Heart left ventricle (tissue), 16 donors: ENCODE results near the gene RSPO4. TPM values are rescaled to one million over a fixed set of nuclear protein-coding genes. Genes with fewer than 3 reads are reported as not detected.

ENCODE experiments used
- ATAC-seq, 4 donors: fragments of 200-7000 bp; cut with Tn5 transposase; one replicate each; pipeline ENCODE4 v1.9.1; 2020 to 2022; ENCODE audit warnings: moderate library complexity in 4 of 4, mild to moderate bottlenecking in 3 of 4, moderate number of reproducible peaks in 1 of 4
- DNase-seq, 5 donors: peaks; one replicate each; pipeline ENCODE4 v3.0.0-alpha.2; 2020
- H3K27ac ChIP-seq, 12 donors: fragments of 200-600 bp; sonication (generic) in 4 of 12; one replicate each; pipeline versions ENCODE4 v1.5.0 to v1.8.0; 2016 to 2022; ENCODE audit warnings: mild to moderate bottlenecking in 2 of 12
- H3K27me3 ChIP-seq, 9 donors: fragments of 200-600 bp; sonication (generic) in 2 of 9; one replicate each; pipeline versions ENCODE4 v1.5.1 to v1.8.0; 2016 to 2022; ENCODE audit warnings: mild to moderate bottlenecking in 3 of 9
- H3K36me3 ChIP-seq, 9 donors: fragments of 200-600 bp; sonication (generic) in 2 of 9; one replicate each; pipeline versions ENCODE4 v1.5.0 to v1.8.0; 2018 to 2022; ENCODE audit warnings: mild to moderate bottlenecking in 2 of 9
- H3K4me1 ChIP-seq, 12 donors: fragments of 200-600 bp; sonication (generic) in 4 of 12; one replicate each; pipeline versions ENCODE4 v1.5.0 to v1.8.0; 2016 to 2022; ENCODE audit warnings: mild to moderate bottlenecking in 3 of 12
- H3K4me3 ChIP-seq, 12 donors: fragments of 200-600 bp; sonication (generic) in 4 of 12; one replicate each; pipeline versions ENCODE4 v1.5.0 to v1.8.0; 2017 to 2022; ENCODE audit warnings: mild to moderate bottlenecking in 9 of 12, moderate library complexity in 4 of 12
- H3K9me3 ChIP-seq, 12 donors: fragments of 200-600 bp; sonication (generic) in 4 of 12; one replicate each; pipeline versions ENCODE4 v1.5.0 to v1.8.0; 2016 to 2022; ENCODE audit warnings: mild to moderate bottlenecking in 1 of 12
- POLR2A ChIP-seq, 2 donors: fragments of 450-650 bp; IDR thresholded peaks; one replicate each; pipeline ENCODE4 v1.6.1; 2017; ENCODE audit warnings: antibody characterized with exemption in 2 of 2, mild to moderate bottlenecking in 2 of 2, moderate library complexity in 2 of 2
- WGBS, 4 donors: extraction: QIAGEN DNeasy Blood & Tissue Kit in 2 of 4; methylation state at CpG; one replicate each; pipeline versions ENCODE4 v1.1.5 to v1.1.7; 2013 to 2018; 5-methylcytosine and 5-hydroxymethylcytosine counted together
- intact Hi-C, 10 donors: fragments of 100-400 bp; cut with DNase I; formaldehyde crosslinking; loops; one replicate each; pipeline versions ENCODE4 v1.11.1 to v1.14.2; 2022
- polyA plus RNA-seq, 2 donors: library from polyadenylated mRNA; stranded (reverse); fragments of 200-250 nt; gene quantifications; one replicate each; pipeline ENCODE4 v1.2.3, GENCODE V29; 2013
- total RNA-seq, 9 donors: library from RNA; depleted of rRNA in 2 of 9; stranded (reverse); fragments of >200 nt in 2 of 9; fragmentation: NEBNext Ultra II Directional in 3 of 9; extraction: Animal tissue kit (Norgen Biotek cat#: 25700) in 3 of 9; gene quantifications; one replicate each; pipeline versions ENCODE4 v1.1.0 to v1.2.4, GENCODE V29; 2016 to 2023
- TF ChIP-seq, protein P1 (sequence below), 12 donors: fragments of 200-600 bp; sonication (generic) in 4 of 12; IDR thresholded peaks; one replicate each; pipeline versions ENCODE4 v1.5.0 to v1.8.0; 2018 to 2022; ENCODE audit warnings: antibody characterized with exemption in 12 of 12, mild to moderate bottlenecking in 5 of 12
- donor health status: ischemic (EF 13 %, LVEDD 7.1; RV severe dilation, severe dysfunction).
- donor health status: healthy with polysubstance abuse.
- donor health status: DM: no; HTN: yes; CAD: no.
- donor health status: DM: no; HTN: no; CAD: no.
- donor health status: ischemic (EF 25% LVEDD 6.9; RV normal size, moderate dysfunction).
- donor health status: ischemic (EF 25% LVEDD 5.7; RV mildly dilated, moderate dysfunction).
- donor health status: healthy.
- donor health status: DM: yes; HTN: yes; CAD: no.
- donor health status: ischemic (EF 35%, LVEDD 5.7; RV mildly dilated, moderate dysfunction).
- donor health status: nonischemic (EF 11% LVEDD 7.7; RV severe dilation, severe dysfunction).
- donor health status: DM: yes; HTN: yes; CAD: no.
- donor health status: PGD.
- donor health status: ischemic (EF 29% LVEDD 5.4; RV normal size, mild dysfunction).
- donor health status: nonischemic (EF 23%, LVEDD 6.1; RV moderate dilation, normal function).

Gene RSPO4
- total and polyA plus RNA-seq, 11 donors: 0.04 to 0.27 (median 0.25) TPM; not detected in 8

DNA sequence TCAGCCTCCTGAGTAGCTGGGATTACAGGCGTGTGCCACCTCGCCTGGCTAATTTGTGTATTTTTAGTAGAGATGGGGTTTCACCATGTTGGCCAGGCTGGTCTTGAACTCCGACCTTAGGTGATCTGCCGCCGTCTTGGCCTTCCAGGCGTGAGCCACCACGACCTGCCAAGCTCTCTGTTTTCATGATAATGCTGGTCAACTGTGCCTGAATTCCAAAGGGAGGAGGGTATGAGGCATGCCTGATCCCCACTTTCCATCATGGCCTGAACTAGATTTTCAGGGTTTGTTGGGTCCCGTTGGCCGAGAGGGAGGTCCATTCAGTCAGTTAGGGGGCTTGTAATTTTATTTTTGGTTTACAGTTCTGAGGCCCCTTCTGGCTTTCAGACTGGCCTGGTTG is 58.0 kb downstream of the RSPO4 start:
- Histone ChIP-seq H3K4me3 (no peak overlapping the region), H3K27ac (no peak overlapping the region), H3K36me3 (no peaks in the 10 kb centered on the region), H3K4me1 (no peaks in the 10 kb centered on the region), H3K9me3 (no peaks in the 10 kb centered on the region), H3K27me3 (peaks cover 0 to 26% (median 7%) of the 10 kb centered on the region in 9 donors)
- TF ChIP-seq, protein P1, sequence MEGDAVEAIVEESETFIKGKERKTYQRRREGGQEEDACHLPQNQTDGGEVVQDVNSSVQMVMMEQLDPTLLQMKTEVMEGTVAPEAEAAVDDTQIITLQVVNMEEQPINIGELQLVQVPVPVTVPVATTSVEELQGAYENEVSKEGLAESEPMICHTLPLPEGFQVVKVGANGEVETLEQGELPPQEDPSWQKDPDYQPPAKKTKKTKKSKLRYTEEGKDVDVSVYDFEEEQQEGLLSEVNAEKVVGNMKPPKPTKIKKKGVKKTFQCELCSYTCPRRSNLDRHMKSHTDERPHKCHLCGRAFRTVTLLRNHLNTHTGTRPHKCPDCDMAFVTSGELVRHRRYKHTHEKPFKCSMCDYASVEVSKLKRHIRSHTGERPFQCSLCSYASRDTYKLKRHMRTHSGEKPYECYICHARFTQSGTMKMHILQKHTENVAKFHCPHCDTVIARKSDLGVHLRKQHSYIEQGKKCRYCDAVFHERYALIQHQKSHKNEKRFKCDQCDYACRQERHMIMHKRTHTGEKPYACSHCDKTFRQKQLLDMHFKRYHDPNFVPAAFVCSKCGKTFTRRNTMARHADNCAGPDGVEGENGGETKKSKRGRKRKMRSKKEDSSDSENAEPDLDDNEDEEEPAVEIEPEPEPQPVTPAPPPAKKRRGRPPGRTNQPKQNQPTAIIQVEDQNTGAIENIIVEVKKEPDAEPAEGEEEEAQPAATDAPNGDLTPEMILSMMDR (IDR thresholded peaks at IDR 0.05): no peak
- TF ChIP-seq POLR2A (IDR thresholded peaks at IDR 0.05): no peak
- no peak for ATAC-seq
- WGBS, 4 donors: 79 to 87% (median 84%) methylated on average over 9 of the region's 9 CpGs
- DNase-seq: no peak
- intact Hi-C loops: no loop called here

DNA sequence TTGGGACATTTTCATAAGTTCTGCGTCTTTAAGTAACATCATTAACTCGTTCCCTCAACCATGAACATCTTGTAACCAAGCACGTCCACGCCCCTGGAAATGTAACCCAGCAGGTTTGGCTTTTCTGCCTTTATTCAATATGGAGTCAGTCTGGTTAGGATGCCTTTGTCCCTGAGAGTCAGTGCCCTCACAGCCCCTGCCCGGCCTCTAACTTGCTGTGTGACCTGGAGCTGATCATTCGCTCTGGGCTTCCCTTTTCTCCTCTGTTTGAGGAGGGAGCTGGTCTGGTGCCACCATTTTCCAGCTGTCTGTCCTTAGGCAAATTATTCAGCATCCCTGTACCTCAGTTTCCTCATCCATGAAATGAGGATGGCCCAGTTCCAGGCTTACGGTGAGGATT is 59.5 kb downstream of the RSPO4 start:
- Histone ChIP-seq H3K4me3 (no peak overlapping the region), H3K4me1 (no peaks in the 10 kb centered on the region), H3K9me3 (no peaks in the 10 kb centered on the region), H3K27ac (no peak overlapping the region), H3K36me3 (no peaks in the 10 kb centered on the region), H3K27me3 (peaks cover 0 to 21% (median 7%) of the 10 kb centered on the region in 9 donors)
- ATAC-seq (no peak), DNase-seq (no peak)
- TF ChIP-seq POLR2A (IDR thresholded peaks at IDR 0.05): no peak
- TF ChIP-seq, protein P1 (IDR thresholded peaks at IDR 0.05): no peak
- intact Hi-C loops: no loop called here
- 79 to 89% (median 86%) methylated on average over 7 of the region's 7 CpGs for WGBS, 4 donors

DNA sequence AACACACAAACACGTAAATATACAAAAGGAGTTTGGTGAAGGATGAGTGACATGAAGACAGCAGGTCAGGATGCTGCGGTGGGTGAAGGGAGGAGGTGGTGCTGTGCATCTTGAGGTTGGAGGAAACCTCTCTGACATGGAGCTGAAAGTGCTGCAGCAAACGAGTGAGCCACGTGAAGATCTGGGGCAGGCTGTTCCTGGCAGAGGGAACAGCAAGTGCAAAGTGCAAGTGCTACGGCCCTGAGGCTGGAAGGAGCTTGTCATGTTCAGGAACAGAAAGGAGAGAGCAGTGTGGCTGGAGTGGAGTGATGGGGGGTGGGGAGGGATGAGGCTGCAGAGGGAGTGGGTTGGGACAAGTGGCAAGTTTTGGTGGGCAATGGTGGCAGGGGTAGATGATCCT is 61.2 kb downstream of the RSPO4 start:
- Histone ChIP-seq H3K27ac (no peak overlapping the region), H3K4me1 (no peaks in the 10 kb centered on the region), H3K36me3 (no peaks in the 10 kb centered on the region), H3K27me3 (peaks cover 0 to 11% (median 3%) of the 10 kb centered on the region in 9 donors), H3K9me3 (no peaks in the 10 kb centered on the region), H3K4me3 (no peak overlapping the region)
- ATAC-seq (no peak), DNase-seq (no peak)
- 61 to 75% (median 70%) methylated on average over 5 of the region's 5 CpGs for WGBS, 4 donors
- TF ChIP-seq, protein P1 (IDR thresholded peaks at IDR 0.05): no peak
- TF ChIP-seq POLR2A (IDR thresholded peaks at IDR 0.05): no peak
- intact Hi-C loops: no loop called here

DNA sequence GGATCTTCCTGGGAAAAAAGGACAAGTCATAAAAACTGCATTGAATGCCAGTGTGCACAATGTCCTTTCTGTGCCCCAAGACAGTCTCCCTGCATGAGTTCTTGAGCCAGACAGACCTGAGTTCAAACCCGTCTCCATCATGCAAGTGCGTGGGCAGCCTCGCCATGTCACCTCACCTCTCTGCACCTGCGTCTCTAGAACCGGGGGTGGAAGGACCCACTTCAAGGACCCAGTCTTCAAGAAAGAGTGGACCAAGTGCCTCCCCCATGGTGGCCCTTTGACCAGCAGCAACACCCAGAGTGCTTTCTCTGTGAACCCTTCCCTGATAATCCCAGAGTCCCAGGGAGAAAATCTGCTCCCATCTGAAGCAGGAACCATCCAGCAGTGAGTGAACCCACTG is 62.5 kb downstream of the RSPO4 start:
- Histone ChIP-seq H3K4me3 (no peak overlapping the region), H3K27me3 (peaks cover 0 to 11% (median 0%) of the 10 kb centered on the region in 9 donors), H3K9me3 (no peaks in the 10 kb centered on the region), H3K36me3 (no peaks in the 10 kb centered on the region), H3K27ac (no peak overlapping the region), H3K4me1 (no peaks in the 10 kb centered on the region)
- ATAC-seq (no peak), DNase-seq (no peak)
- intact Hi-C loops: no loop called here
- TF ChIP-seq, protein P1 (IDR thresholded peaks at IDR 0.05): no peak
- TF ChIP-seq POLR2A (IDR thresholded peaks at IDR 0.05): no peak
- WGBS, 4 donors: 90 to 100% (median 92%) methylated on average over 5 of the region's 5 CpGs
